WTC11 (cell line): ENCODE measurements around the gene ARMC6. TPM values are rescaled to one million over a fixed set of nuclear protein-coding genes. Genes with fewer than 3 reads are reported as not detected.

ENCODE experiments used
- ATAC-seq: fragments of 200-7000 bp; cut with Tn5 transposase; 2 replicates; pipeline ENCODE4 v1.10.0; 2021; ENCODE audit warnings: mild to moderate bottlenecking, moderate library complexity
- CTCF ChIA-PET: fragments of 300-600 bp; sonication (Branson Sonifier 250); formaldehyde crosslinking; loops from one replicate; lab custom pipeline; 2021; ENCODE audit warnings: antibody characterized with exemption; lab: Charles Lee
- POLR2A ChIA-PET: fragments of 350-600 bp; sonication (Branson Sonifier 250); formaldehyde crosslinking; loops from one replicate; lab custom pipeline; 2021; ENCODE audit warnings: antibody characterized with exemption; lab: Charles Lee
- DNase-seq: peaks from one replicate; pipeline ENCODE4 v3.0.0; 2021; ENCODE audit warnings: low spot score
- H3K27ac Mint-ChIP-seq: 2 replicates; pipeline ENCODE4 v1.8.0; 2021; ENCODE audit warnings: mixed read lengths
- H3K27me3 Mint-ChIP-seq: 2 replicates; pipeline ENCODE4 v1.8.0; 2021; ENCODE audit warnings: low read depth, mild to moderate bottlenecking, moderate library complexity, mixed read lengths
- H3K36me3 Mint-ChIP-seq: 2 replicates; pipeline ENCODE4 v1.8.0; 2021; ENCODE audit warnings: mixed read lengths
- H3K4me1 Mint-ChIP-seq: 2 replicates; pipeline ENCODE4 v1.8.0; 2022; ENCODE audit warnings: mixed read lengths
- H3K4me3 Mint-ChIP-seq: 2 replicates; pipeline ENCODE4 v1.8.0; 2021; ENCODE audit warnings: mild to moderate bottlenecking, moderate library complexity, mixed read lengths
- H3K9me3 Mint-ChIP-seq: 2 replicates; pipeline ENCODE4 v1.8.0; 2021; ENCODE audit warnings: mixed read lengths
- CTCF ChIP-seq: fragments of 200-600 bp; IDR thresholded peaks from 2 replicates; pipeline ENCODE4 v1.8.0; 2022; ENCODE audit warnings: antibody characterized with exemption
- FOXK1 ChIP-seq: sonication (generic); formaldehyde crosslinking; IDR thresholded peaks from 2 replicates; pipeline ENCODE4 v1.8.0; 2022; ENCODE audit warnings: mild to moderate bottlenecking, moderate library complexity, missing genetic modification reagents
- FOXP1 ChIP-seq: sonication (generic); formaldehyde crosslinking; IDR thresholded peaks from 2 replicates; pipeline ENCODE4 v1.8.0; 2022; ENCODE audit warnings: missing genetic modification reagents, mild to moderate bottlenecking, moderate library complexity, borderline replicate concordance
- HMGXB4 ChIP-seq: sonication (generic); formaldehyde crosslinking; IDR thresholded peaks from 2 replicates; pipeline ENCODE4 v1.8.1; 2023; ENCODE audit warnings: mild to moderate bottlenecking, moderate library complexity, missing genetic modification reagents
- JAZF1 ChIP-seq: fragments of 250-450 bp; sonication (Bioruptor Pico); IDR thresholded peaks from 2 replicates; pipeline ENCODE4 v1.9.0; 2021; ENCODE audit warnings: moderate library complexity, mild to moderate bottlenecking, inconsistent platforms
- NFATC4 ChIP-seq: fragments of 250-450 bp; sonication (Bioruptor Pico); IDR thresholded peaks from 2 replicates; pipeline ENCODE4 v1.9.0; 2021; ENCODE audit warnings: mild to moderate bottlenecking
- NFYB ChIP-seq: sonication (generic); formaldehyde crosslinking; conservative IDR thresholded peaks from 2 replicates; pipeline ENCODE4 v1.8.0; 2022; ENCODE audit warnings: low read depth, missing genetic modification reagents
- PRRX2 ChIP-seq: fragments of 250-450 bp; sonication (Bioruptor Pico); IDR thresholded peaks from 2 replicates; pipeline ENCODE4 v1.8.0; 2021; ENCODE audit warnings: mild to moderate bottlenecking
- SMAD3 ChIP-seq: sonication (generic); formaldehyde crosslinking; IDR thresholded peaks from 2 replicates; pipeline ENCODE4 v1.8.0; 2022; ENCODE audit warnings: missing genetic modification reagents, mild to moderate bottlenecking, borderline replicate concordance
- SMAD4 ChIP-seq: sonication (generic); formaldehyde crosslinking; IDR thresholded peaks from 2 replicates; pipeline ENCODE4 v1.8.0; 2022; ENCODE audit warnings: mild to moderate bottlenecking, missing genetic modification reagents
- TEAD4 ChIP-seq: sonication (generic); formaldehyde crosslinking; IDR thresholded peaks from 2 replicates; pipeline ENCODE4 v1.8.0; 2022; ENCODE audit warnings: mild to moderate bottlenecking, missing genetic modification reagents
- USF1 ChIP-seq: sonication (generic); formaldehyde crosslinking; IDR thresholded peaks from 2 replicates; pipeline ENCODE4 v1.8.0; 2022; ENCODE audit warnings: mild to moderate bottlenecking, missing genetic modification reagents
- ZNF263 ChIP-seq: sonication (generic); formaldehyde crosslinking; IDR thresholded peaks from 2 replicates; pipeline ENCODE4 v1.8.1; 2022; ENCODE audit warnings: low read depth, mild to moderate bottlenecking, moderate library complexity, missing genetic modification reagents
- ZNF281 ChIP-seq: sonication (generic); formaldehyde crosslinking; IDR thresholded peaks from 2 replicates; pipeline ENCODE4 v1.8.0; 2023; ENCODE audit warnings: mild to moderate bottlenecking, missing genetic modification reagents
- ZNF317 ChIP-seq: sonication (generic); formaldehyde crosslinking; IDR thresholded peaks from 2 replicates; pipeline ENCODE4 v1.8.1; 2023; ENCODE audit warnings: low read depth, mild to moderate bottlenecking, moderate library complexity, missing genetic modification reagents, borderline replicate concordance
- ZNF423 ChIP-seq: fragments of 250-450 bp; sonication (Bioruptor Pico); IDR thresholded peaks from 2 replicates; pipeline ENCODE4 v2.1.2; 2022; ENCODE audit warnings: mild to moderate bottlenecking, moderate library complexity
- ZNF532 ChIP-seq: fragments of 250-450 bp; sonication (Bioruptor Pico); IDR thresholded peaks from 2 replicates; pipeline ENCODE4 v1.9.0; 2021; ENCODE audit warnings: mild to moderate bottlenecking, borderline replicate concordance
- ZSCAN18 ChIP-seq: fragments of 250-450 bp; sonication (Bioruptor Pico); IDR thresholded peaks from 2 replicates; pipeline ENCODE4 v2.1.2; 2022; ENCODE audit warnings: mild to moderate bottlenecking, moderate library complexity
- total RNA-seq: library from RNA; stranded (reverse); gene quantifications from 3 replicates; pipeline ENCODE4 v1.2.3, GENCODE V29; 2021

Gene ARMC6
- total RNA-seq, 1 experiment from 2014 or later: 58.8 TPM

GRCh38 chr19:19067276-19068072 is 34.1 kb downstream of the ARMC6 start (continued):
- no peak for TF ChIP-seq ZNF423 (CRISPR knock-in tag)
- no peak for TF ChIP-seq FOXK1 (CRISPR knock-in tag)
- TF ChIP-seq CTCF: no peak
- no peak for TF ChIP-seq ZSCAN18
- TF ChIP-seq FOXP1 (CRISPR knock-in tag): no peak
- TF ChIP-seq NFATC4 (CRISPR knock-in tag): no peak
- TF ChIP-seq PRRX2 (CRISPR knock-in tag): no peak

GRCh38 chr19:19068659-19069654 is 35.6 kb downstream of the ARMC6 start:
- DNase-seq: no peak
- ATAC-seq: no peak
- Mint-ChIP-seq H3K36me3 (no peaks in the 10 kb centered on the region), H3K4me1 (peaks cover 11% of the 10 kb centered on the region), H3K27me3 (peaks cover 98% of the 10 kb centered on the region), H3K4me3 (no peak overlapping the region), H3K9me3 (no peaks in the 10 kb centered on the region), H3K27ac (no peak overlapping the region)
- ChIA-PET POLR2A (no interaction called here), CTCF (interaction anchor here (1.1 to 2.3 kb wide), 2 partner anchors 37 to 42 kb away, joined by 3 to 10 read pairs; no protein-coding TSS in a partner anchor)
- no peak for TF ChIP-seq ZNF317
- no peak for TF ChIP-seq JAZF1 (CRISPR knock-in tag)
- TF ChIP-seq SMAD3: no peak
- TF ChIP-seq ZNF263: no peak
- TF ChIP-seq NFYB (CRISPR knock-in tag): no peak
- no peak for TF ChIP-seq HMGXB4 (CRISPR knock-in tag)
- TF ChIP-seq SMAD4 (CRISPR knock-in tag): no peak
- no peak for TF ChIP-seq ZNF281 (CRISPR knock-in tag)
- no peak for TF ChIP-seq ZNF532
- no peak for TF ChIP-seq TEAD4
- no peak for TF ChIP-seq USF1 (CRISPR knock-in tag)
- no peak for TF ChIP-seq CTCF
